DND-41 (cell line): ENCODE data around the gene MPC1.

Source experiments
- ATAC-seq: fragments of 200-7000 bp; cut with Tn5 transposase; 3 replicates; pipeline ENCODE4 v1.9.1; 2021; ENCODE audit warnings: low read depth; ENCODE audit not compliant: insufficient read depth
- DNase-seq: peaks from one replicate; pipeline ENCODE4 v3.0.0-alpha.2; 2020
- H2AFZ ChIP-seq: 2 replicates; pipeline ENCODE4 v1.6.0; 2012; ENCODE audit warnings: low read depth, low read length
- H3K27ac ChIP-seq: 2 replicates; pipeline ENCODE4 v1.5.1; 2012; ENCODE audit warnings: low read length, inconsistent platforms
- H3K27me3 ChIP-seq: fragments of 200-600 bp; sonication (generic); 2 replicates; pipeline ENCODE4 v1.6.0; 2012; ENCODE audit warnings: low read length, mild to moderate bottlenecking, inconsistent platforms; ENCODE audit not compliant: insufficient read depth, poor library complexity
- H3K36me3 ChIP-seq: 2 replicates; pipeline ENCODE4 v1.5.1; 2012; ENCODE audit warnings: low read length, inconsistent platforms; ENCODE audit not compliant: insufficient read depth
- H3K4me1 ChIP-seq: 2 replicates; pipeline ENCODE4 v1.5.1; 2012; ENCODE audit warnings: mild to moderate bottlenecking, low read length; ENCODE audit not compliant: insufficient read depth
- H3K4me2 ChIP-seq: 2 replicates; pipeline ENCODE4 v1.6.0; 2012; ENCODE audit warnings: mild to moderate bottlenecking, moderate library complexity, low read length, inconsistent platforms; ENCODE audit not compliant: insufficient read depth
- H3K4me3 ChIP-seq, 2 experiments: fragments of 200-600 bp in 1 of 2; shearing (Covaris generic) in 1 of 2; 2 replicates each; pipeline ENCODE4 v1.5.1; 2012 to 2016; ENCODE audit warnings: inconsistent platforms in 2 of 2, low read length in 2 of 2, mild to moderate bottlenecking in 2 of 2, low read depth in 1 of 2, moderate library complexity in 1 of 2
- H3K79me2 ChIP-seq: 2 replicates; pipeline ENCODE4 v1.6.0; 2012; ENCODE audit warnings: low read length, inconsistent platforms; ENCODE audit not compliant: insufficient read depth
- H3K9ac ChIP-seq: 2 replicates; pipeline ENCODE4 v1.6.0; 2012; ENCODE audit warnings: low read depth, mild to moderate bottlenecking, inconsistent platforms, low read length, moderate library complexity
- H3K9me3 ChIP-seq: 2 replicates; pipeline ENCODE4 v1.5.1; 2012; ENCODE audit warnings: low read length, moderate library complexity, mild to moderate bottlenecking, inconsistent platforms; ENCODE audit not compliant: insufficient read depth, severe bottlenecking
- H4K20me1 ChIP-seq: 2 replicates; pipeline ENCODE4 v1.6.0; 2012; ENCODE audit warnings: low read length; ENCODE audit not compliant: insufficient read depth
- EZH2 ChIP-seq: IDR thresholded peaks from 3 replicates; pipeline ENCODE4 v1.6.1; 2012; ENCODE audit warnings: borderline replicate concordance, low read depth, mild to moderate bottlenecking, moderate library complexity, low read length, inconsistent platforms; ENCODE audit not compliant: severe bottlenecking
- TF ChIP-seq, protein P1 (sequence below): IDR thresholded peaks from 2 replicates; pipeline ENCODE4 v1.5.1; 2012; ENCODE audit warnings: borderline replicate concordance, low read length, moderate library complexity, mild to moderate bottlenecking; ENCODE audit not compliant: poor library complexity, severe bottlenecking; ENCODE audit errors: extremely low read depth

MPC1 gene

DNA sequence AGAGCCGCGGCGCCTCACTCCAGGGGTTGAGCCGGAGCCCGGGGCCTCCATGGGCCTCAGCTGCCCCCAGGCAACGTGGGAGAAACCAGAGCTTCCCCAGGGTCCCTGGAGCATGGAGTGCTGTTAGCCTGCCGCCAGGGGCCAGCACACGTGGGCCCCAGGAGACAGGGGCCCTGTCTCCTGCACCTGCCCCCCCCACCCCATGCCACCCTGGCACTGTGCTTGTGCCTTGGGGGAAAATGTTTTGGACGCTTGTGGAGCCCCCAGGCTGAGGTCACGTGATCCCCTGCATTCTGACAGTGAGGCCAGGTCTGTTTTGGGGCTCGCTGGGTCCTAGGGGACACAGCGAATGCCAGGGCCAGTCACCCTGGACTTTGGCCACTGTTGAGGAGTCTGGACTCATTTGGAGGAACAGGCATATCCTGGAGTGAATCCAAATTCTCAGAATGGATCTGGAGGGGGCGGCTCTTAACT lies 30.2 kb upstream of the MPC1 start:
- no peaks in the 10 kb centered on the region for H3K36me3 ChIP-seq
- no peak overlapping the region for H3K9ac ChIP-seq
- H3K27ac ChIP-seq, result no peak overlapping the region
- TF ChIP-seq EZH2, result no peak
- TF ChIP-seq, protein P1, sequence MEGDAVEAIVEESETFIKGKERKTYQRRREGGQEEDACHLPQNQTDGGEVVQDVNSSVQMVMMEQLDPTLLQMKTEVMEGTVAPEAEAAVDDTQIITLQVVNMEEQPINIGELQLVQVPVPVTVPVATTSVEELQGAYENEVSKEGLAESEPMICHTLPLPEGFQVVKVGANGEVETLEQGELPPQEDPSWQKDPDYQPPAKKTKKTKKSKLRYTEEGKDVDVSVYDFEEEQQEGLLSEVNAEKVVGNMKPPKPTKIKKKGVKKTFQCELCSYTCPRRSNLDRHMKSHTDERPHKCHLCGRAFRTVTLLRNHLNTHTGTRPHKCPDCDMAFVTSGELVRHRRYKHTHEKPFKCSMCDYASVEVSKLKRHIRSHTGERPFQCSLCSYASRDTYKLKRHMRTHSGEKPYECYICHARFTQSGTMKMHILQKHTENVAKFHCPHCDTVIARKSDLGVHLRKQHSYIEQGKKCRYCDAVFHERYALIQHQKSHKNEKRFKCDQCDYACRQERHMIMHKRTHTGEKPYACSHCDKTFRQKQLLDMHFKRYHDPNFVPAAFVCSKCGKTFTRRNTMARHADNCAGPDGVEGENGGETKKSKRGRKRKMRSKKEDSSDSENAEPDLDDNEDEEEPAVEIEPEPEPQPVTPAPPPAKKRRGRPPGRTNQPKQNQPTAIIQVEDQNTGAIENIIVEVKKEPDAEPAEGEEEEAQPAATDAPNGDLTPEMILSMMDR, result no peak
- no peak overlapping the region for H3K4me3 ChIP-seq
- DNase-seq (no peak), ATAC-seq (no peak)
- H3K4me2 ChIP-seq, result no peak overlapping the region
- H3K79me2 ChIP-seq, result no peaks in the 10 kb centered on the region
- H3K4me1 ChIP-seq, result peaks cover 58% of the 10 kb centered on the region
- no peak overlapping the region for H2AFZ ChIP-seq
- H4K20me1 ChIP-seq, result no peaks in the 10 kb centered on the region
- H3K9me3 ChIP-seq, result no peaks in the 10 kb centered on the region
- no peaks in the 10 kb centered on the region for H3K27me3 ChIP-seq

- peak overlapping the region; percentile 19; the same call in 1 of the 2 replicates for H3K9ac ChIP-seq
- TF ChIP-seq EZH2, result no peak
- TF ChIP-seq, protein P1, result no peak
- H3K79me2 ChIP-seq, result no peaks in the 10 kb centered on the region
- no peaks in the 10 kb centered on the region for H3K27me3 ChIP-seq
- H2AFZ ChIP-seq, result no peak overlapping the region
- H3K9me3 ChIP-seq, result no peaks in the 10 kb centered on the region
- H4K20me1 ChIP-seq, result no peaks in the 10 kb centered on the region
- peak overlapping the region; percentile 72 for H3K27ac ChIP-seq
- H3K4me1 ChIP-seq, result peaks cover 52% of the 10 kb centered on the region
- H3K4me3 ChIP-seq, result no peak overlapping the region
- H3K36me3 ChIP-seq, result no peaks in the 10 kb centered on the region
- peak overlapping the region; percentile 64 for H3K4me2 ChIP-seq
- no peak for ATAC-seq
- DNase-seq, result no peak
Measured at GRCh38 chr6:166412156-166412910, 29.6 kb upstream of the MPC1 start.

DNA sequence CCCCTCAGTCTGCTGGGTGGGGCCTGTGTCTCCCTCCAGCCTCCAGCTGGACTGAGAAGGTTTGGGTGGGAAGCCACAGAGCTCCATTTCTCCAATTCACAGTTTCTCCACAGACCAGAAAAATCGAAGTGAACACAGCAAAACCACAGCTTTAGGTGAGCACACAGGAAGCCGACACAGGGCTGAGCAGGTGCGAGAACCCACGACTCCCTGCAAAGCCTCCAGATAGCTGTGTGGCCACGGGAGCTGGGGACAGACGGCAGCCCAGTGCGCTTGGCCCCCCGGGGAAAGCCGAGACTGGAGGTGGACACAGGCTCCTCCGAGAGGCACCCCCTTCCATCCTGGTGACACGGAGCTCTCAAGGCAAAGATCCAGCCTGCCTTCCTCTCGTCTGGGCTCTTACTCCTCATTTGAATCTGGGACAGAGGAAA lies 29.0 kb upstream of the MPC1 start:
- Histone ChIP-seq H3K79me2 (no peaks in the 10 kb centered on the region), H2AFZ (peak overlapping the region; percentile 32; the same call in 1 of the 2 replicates), H3K27ac (peak overlapping the region; percentile 72), H3K9me3 (no peaks in the 10 kb centered on the region), H3K4me3 (peak overlapping the region in 1 of 2 experiments; percentile 28; a peak in 2 of 4 replicates), H3K9ac (peak overlapping the region; percentile 19), H3K4me1 (peaks cover 46% of the 10 kb centered on the region), H3K36me3 (no peaks in the 10 kb centered on the region), H3K4me2 (peak overlapping the region; percentile 64), H4K20me1 (no peaks in the 10 kb centered on the region), H3K27me3 (no peaks in the 10 kb centered on the region)
- TF ChIP-seq, protein P1, result no peak
- TF ChIP-seq EZH2, result no peak
- peak; percentile 86 for ATAC-seq
- DNase-seq, result peak; percentile 74
